ENCODE results near the gene POU2F2. TPM values are rescaled to one million over a fixed set of nuclear protein-coding genes. Genes with fewer than 3 reads are reported as not detected.

Gene POU2F2
- total and polyA plus RNA-seq, 8 donors, result 0.68 to 23.3 (median 2.3) TPM

- peak overlapping the region; percentile 41 to 50 (median 47) for H3K4me3 ChIP-seq
- TF ChIP-seq POLR2AphosphoS5 (IDR thresholded peaks at IDR 0.05), result no peak
- no peak for TF ChIP-seq CTCF (IDR thresholded peaks at IDR 0.05)
- no peak for TF ChIP-seq POLR2A (IDR thresholded peaks at IDR 0.05)
- TF ChIP-seq EP300 (IDR thresholded peaks at IDR 0.05), result no peak
- DNase-seq, result no peak
- H3K27ac ChIP-seq, result peak overlapping the region in 4 of 5 donors; percentile 19 to 69 (median 38)
- peaks cover 0 to 52% (median 39%) of the 10 kb centered on the region in 3 donors for H3K27me3 ChIP-seq
- 17 to 23% (median 19%) methylated on average over 20 to 29 of the region's 29 CpGs for WGBS, 5 donors
- H3K4me1 ChIP-seq, result peaks cover 0 to 32% (median 17%) of the 10 kb centered on the region in 4 donors
- no peaks in the 10 kb centered on the region for H3K9me3 ChIP-seq
- H3K36me3 ChIP-seq, result peaks cover 0 to 18% (median 4%) of the 10 kb centered on the region in 4 donors
- intact Hi-C loops (cut with DNase I; ENCODE audit: low total_unique reads), result no loop called here
Observed at GRCh38 chr19:42068756-42069571, 63.3 kb downstream of the POU2F2 start.

- Histone ChIP-seq H3K36me3 (peaks cover 0 to 24% (median 4%) of the 10 kb centered on the region in 4 donors), H3K9me3 (no peaks in the 10 kb centered on the region), H3K27me3 (peaks cover 0 to 52% (median 39%) of the 10 kb centered on the region in 3 donors), H3K4me3 (peak overlapping the region; percentile 41 to 50 (median 47)), H3K4me1 (peaks cover 0 to 32% (median 17%) of the 10 kb centered on the region in 4 donors), H3K27ac (peak overlapping the region in 1 of 5 donors; percentile 69)
- 31 to 43% (median 36%) methylated on average over 8 of the region's 8 CpGs for WGBS, 5 donors
- TF ChIP-seq POLR2A (IDR thresholded peaks at IDR 0.05), result no peak
- no peak for TF ChIP-seq POLR2AphosphoS5 (IDR thresholded peaks at IDR 0.05)
- intact Hi-C loops (cut with DNase I; ENCODE audit: low total_unique reads), result no loop called here
- DNase-seq, result no peak
Observed at GRCh38 chr19:42068361-42068755, 63.9 kb downstream of the POU2F2 start.

- H3K27ac ChIP-seq, result no peak overlapping the region
- peaks cover 0 to 33% (median 4%) of the 10 kb centered on the region in 4 donors for H3K36me3 ChIP-seq
- no peak for TF ChIP-seq CTCF (IDR thresholded peaks at IDR 0.05)
- TF ChIP-seq POLR2A (IDR thresholded peaks at IDR 0.05), result no peak
- H3K27me3 ChIP-seq, result peaks cover 0 to 52% (median 39%) of the 10 kb centered on the region in 3 donors
- no peaks in the 10 kb centered on the region for H3K9me3 ChIP-seq
- H3K4me1 ChIP-seq, result peaks cover 0 to 32% (median 17%) of the 10 kb centered on the region in 4 donors
- WGBS, 5 donors, result 56 to 75% (median 70%) methylated on average over 6 of the region's 6 CpGs
- no peak overlapping the region for H3K4me3 ChIP-seq
- no peak for DNase-seq
- intact Hi-C loops (cut with DNase I; ENCODE audit: low total_unique reads), result no loop called here
Observed at GRCh38 chr19:42067315-42067888, 64.8 kb downstream of the POU2F2 start.

GRCh38 chr19:42066075-42066754, 66.0 kb downstream of the POU2F2 start:
- intact Hi-C loops (cut with DNase I; ENCODE audit: low total_unique reads), result no loop called here
- no peaks in the 10 kb centered on the region for H3K9me3 ChIP-seq
- H3K36me3 ChIP-seq, result peaks cover 0 to 45% (median 8%) of the 10 kb centered on the region in 4 donors
- no peak overlapping the region for H3K27ac ChIP-seq
- 31 to 57% (median 39%) methylated on average over 5 to 9 of the region's 9 CpGs for WGBS, 5 donors
- peak in 1 of 2 donors; percentile 62 for DNase-seq
- H3K4me3 ChIP-seq, result no peak overlapping the region
- TF ChIP-seq CTCF (IDR thresholded peaks at IDR 0.05), result no peak
- no peak for TF ChIP-seq POLR2A (IDR thresholded peaks at IDR 0.05)
- TF ChIP-seq POLR2AphosphoS5 (IDR thresholded peaks at IDR 0.05), result no peak
- no peak for TF ChIP-seq EP300 (IDR thresholded peaks at IDR 0.05)
- H3K4me1 ChIP-seq, result peaks cover 0 to 32% (median 17%) of the 10 kb centered on the region in 4 donors
- H3K27me3 ChIP-seq, result peaks cover 0 to 52% (median 39%) of the 10 kb centered on the region in 3 donors

Measured in stomach (tissue), 9 donors.